Midbrain (tissue), 1 donor: Measurements from ENCODE around the gene DPAGT1.
"Not testable (repeated sequence)": the region's sequence is repeated elsewhere in the genome, so short reads cannot be mapped to it uniquely, and the experiment has no call there.

Experiments used
- DNase-seq: peaks from one replicate; lab custom pipeline; 2025; lab: John Stamatoyannopoulos, UW

The DPAGT1 gene

DNA sequence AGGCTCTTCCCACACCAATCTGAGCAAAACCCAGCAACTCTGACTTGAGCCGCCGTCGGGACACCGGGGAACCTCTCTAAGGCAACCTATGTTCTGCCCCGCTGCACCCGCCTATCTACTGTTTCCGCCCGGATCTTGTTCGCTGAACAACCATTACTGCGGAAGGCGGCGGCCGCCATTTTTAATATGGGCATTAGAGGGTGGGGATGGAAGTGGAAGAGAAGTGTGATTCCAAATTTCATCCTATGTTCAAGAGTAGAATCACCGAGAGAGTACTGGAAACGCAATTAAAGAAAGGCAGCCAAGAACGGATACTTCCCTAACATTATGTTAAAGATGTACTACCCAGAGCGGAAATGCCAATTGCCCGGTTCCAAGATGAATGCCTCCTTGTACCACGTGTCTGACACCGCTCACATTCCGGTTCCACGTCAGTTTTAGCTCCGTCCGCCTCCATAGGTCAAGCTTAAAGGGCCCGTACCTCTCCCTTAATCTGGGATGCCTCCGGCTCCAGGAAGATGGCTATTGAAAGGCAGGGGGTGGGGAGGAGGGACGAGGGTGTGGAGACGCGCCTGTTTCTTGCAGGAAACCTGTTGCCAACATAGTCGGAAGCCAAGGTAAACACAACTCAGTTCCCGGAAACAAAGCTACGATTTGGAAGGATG is at the start of gene DPAGT1:
Gene DPAGT1 (minus strand): TSS at position 95 of the 665 bp plus-strand sequence. CDS start 198 bp downstream, outside the sequence.
- DNase-seq: peak; percentile 97

DNA sequence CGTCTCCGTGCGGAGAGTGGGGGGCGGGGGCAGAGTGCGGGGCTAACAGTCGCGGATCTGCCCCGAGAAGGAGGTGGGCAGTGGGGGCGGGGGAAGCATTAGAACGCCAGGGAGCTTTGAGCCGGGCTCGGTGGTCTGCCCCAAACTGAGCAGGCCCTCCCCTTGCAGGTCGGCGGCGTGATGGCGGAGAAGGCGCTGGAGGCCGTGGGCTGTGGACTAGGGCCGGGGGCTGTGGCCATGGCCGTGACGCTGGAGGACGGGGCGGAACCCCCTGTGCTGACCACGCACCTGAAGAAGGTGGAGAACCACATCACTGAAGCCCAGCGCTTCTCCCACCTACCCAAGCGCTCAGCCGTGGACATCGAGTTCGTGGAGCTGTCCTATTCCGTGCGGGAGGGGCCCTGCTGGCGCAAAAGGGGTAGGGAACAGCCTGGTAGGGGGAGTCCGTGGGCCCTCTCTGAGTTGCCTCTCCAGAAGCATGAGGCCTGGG is 48.2 kb upstream of the DPAGT1 start:
- no peak for DNase-seq

- no peak for DNase-seq
Measured at GRCh38 chr11:119149018-119149785, 47.5 kb upstream of the DPAGT1 start, which contains the start of gene ABCG4. ABCG4 (plus strand) TSS chr11:119149052; CDS start chr11:119149966, 914 bp downstream.

DNA sequence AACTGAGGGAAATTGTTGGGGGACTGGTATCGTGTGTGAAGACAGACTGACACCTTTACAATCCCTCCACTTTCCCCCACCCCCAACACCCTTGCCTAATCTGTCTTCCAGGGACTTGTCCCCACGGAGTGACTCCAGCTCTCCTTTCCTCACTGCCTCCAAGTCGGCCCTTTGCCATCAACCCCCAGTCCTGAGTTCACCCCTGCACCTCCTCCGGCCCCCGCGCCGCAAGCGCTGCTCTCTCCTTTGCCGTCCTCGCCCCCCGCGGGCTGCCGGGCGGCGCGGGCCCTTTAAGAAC is 47.0 kb upstream of the DPAGT1 start:
- no peak for DNase-seq

DNA sequence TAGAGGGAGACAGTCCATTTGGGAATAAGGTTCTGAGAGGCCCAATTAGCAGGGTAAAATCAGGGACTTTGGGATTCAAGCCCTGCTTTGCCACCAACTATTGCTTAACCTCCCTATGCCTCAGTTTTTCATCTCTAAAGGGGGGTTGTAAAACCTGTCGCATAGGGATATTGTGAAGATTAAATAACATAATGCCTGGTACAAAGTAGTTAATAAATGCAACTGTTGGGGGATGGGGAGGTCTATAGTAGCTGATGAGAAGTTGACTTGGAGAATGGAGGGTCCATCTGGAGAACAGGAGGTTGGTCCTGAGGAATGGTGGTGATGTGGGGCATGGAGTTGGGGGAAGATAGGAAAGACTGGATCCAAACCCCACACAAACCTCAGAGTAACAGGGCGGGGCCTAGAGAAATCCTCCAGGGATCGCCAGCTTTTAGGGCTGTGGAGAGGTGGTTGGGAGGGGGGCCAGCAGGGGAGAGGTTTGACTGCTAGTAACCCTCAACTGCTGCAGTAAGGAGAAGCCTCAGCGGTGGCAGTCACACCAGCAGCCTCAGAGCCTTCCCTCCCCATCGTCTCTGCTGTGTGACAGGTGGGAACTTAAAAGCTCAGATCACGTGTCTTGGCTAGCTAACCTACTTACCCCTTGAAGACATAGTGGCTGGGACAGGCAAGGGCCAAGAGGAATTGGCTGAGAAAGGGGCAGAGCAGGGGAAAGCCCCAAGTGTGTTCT is 46.1 kb upstream of the DPAGT1 start:
- DNase-seq: no peak

- DNase-seq: no peak
Measured at GRCh38 chr11:119145551-119145950, 43.9 kb upstream of the DPAGT1 start.

GRCh38 chr11:119144825-119145486 is 43.3 kb upstream of the DPAGT1 start:
- peak; percentile 9 for DNase-seq

DNA sequence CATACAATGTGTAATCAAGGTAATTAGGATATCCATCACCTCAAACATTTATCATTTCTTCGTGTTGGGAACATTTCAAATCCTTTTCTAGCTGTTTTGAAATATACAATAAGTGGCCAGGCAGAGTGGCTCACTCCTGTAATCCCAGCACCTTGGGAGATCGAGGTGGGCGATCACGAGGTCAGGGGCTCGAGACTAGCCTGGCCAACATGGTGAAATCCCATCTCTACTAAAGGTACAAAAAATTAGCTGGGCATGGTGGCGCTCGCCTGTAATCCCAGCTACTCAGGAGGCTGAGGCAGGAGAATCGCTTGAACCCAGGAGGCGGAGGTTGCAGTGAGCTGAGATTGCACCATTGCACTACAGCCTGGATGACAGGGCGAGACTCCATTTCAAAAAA is 37.6 kb upstream of the DPAGT1 start:
- DNase-seq: not testable (repeated sequence)

DNA sequence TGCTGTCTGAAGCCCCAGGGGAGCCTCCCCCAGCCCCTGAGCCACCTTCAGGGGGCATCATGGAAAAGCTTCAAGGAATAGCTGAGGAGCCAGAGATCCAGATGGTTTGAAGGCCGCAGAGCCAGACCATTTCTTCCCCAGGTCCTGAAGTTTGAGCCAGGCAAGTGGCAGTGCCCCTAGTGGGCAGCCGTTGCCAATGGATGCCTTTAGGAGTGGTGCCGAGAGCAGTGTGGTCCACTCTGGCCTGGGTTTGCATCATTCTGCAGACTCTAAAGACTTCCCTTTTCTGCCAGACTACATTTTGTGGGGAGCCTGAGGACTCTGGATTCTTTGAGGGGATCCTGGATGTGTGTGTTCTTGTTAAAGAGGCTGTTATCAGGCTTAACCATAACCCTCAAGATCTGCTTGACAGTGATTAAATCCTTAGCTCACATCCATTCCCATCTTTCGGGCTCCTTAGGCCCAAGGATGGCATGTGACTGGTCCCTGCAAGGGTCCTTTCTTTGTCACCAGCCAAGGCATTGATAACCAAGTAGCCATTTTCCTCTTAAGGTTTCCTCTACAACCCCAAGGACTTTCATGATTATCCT is 32.8 kb upstream of the DPAGT1 start:
- DNase-seq: no peak

DNA sequence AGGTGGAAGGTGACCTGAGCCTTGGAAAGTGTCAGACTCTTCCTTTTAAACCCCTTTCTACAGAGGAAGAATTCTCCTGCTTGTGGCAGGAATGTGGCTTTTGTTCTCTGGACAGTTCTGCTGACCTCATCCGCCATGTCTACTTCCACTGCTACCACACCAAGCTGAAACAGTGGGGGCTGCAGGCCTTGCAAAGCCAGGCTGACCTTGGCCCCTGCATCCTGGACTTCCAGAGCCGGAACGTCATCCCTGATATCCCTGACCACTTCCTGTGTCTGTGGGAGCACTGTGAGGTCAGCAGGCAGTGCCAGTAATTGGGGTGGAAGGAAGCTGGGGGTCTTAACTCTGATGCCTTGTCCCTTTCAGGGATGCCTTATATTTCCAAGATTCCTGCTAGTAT is 29.0 kb upstream of the DPAGT1 start:
- DNase-seq: no peak

DNA sequence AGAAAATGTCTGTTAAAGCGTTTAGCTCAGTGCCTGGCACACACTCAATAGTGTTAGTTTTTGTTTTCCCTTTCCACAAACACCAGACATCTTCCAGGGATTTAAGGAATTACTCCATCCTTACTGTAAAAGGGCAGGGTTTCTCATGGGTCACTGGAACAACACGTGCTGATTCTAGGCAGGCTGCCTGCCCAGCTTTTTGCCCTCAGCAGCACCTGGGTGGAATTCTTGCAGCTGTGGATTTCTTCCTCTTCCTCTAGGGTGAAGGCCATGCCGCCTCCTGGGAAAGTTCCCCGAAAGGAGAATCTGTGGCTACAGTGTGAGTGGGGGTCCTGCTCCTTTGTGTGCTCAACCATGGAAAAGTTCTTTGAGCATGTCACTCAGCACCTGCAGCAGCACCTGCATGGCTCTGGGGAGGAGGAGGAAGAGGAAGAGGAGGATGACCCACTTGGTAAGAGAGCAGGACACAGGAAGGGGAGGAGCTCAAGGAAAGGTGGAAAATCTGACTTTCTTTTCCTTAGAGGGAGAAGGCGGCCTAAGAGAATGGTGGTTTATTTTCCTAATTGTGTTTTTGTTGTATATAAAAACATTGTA is 25.1 kb upstream of the DPAGT1 start:
- DNase-seq: no peak

- DNase-seq: no peak
Measured at GRCh38 chr11:119125821-119126220, 24.2 kb upstream of the DPAGT1 start.

DNA sequence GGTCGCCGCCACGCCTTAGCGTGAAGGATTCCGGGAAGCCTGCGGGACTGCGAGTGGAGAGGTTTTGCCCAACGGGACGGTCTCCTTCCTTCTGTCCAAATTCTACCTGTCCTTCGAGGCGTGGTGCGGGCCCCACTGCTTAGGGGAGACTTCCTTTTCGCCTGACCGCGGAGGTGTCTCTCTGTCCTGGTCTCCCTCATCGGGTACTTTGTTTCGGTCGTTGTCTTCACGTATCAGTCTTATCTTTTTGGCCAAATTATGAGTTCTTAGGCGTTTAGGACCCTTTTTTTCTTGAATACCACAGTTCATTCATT is 20.1 kb upstream of the DPAGT1 start:
- DNase-seq: no peak

DNA sequence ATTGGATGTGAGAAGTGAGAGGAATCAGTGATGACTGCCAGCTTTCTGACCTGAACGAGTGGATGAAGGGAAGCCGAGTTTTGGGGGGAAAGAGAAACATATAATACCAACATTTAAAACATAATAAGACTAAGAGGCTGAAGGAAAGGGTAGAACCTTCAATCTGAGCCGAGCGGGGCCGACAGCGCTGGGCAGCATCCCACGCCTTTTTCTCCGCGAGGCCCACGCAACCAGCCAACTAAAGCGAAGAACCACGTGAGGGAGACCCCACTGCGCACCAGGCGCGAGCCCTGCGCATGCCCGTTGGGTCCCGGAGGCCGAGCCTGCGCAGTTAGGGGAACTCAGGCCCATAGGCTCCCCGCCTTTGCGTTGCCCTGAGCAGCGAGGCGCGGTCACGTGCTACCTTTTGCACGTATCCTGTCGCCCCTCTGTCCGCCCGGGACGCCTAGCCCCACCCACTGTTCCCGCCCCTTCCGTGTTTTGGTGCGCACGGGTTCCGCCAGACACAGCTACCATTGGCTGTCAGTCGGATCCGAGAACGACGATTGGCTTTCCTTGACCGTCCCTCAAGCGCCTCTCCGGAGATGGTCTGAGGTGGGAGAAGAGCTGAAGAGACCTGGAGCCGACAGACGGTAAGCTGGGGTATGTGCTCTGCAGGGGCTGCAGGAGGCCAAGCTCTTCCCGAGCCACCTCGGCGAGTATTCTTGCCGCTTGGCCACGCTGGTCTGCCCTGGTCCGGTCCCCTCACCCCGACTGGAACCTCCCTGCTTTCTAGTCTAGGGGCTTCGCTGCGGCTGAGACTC is 19.6 kb upstream of the DPAGT1 start, which contains the start of gene HINFP:
Gene HINFP (plus strand): TSS at position 573 of the 803 bp plus-strand sequence. CDS start 5,365 bp downstream, outside the sequence.
- DNase-seq: peak; percentile 99

GRCh38 chr11:119120639-119121007 is 19.0 kb upstream of the DPAGT1 start:
- DNase-seq: peak; percentile 36

GRCh38 chr11:119118946-119119345 is 17.3 kb upstream of the DPAGT1 start:
- DNase-seq: no peak

DNA sequence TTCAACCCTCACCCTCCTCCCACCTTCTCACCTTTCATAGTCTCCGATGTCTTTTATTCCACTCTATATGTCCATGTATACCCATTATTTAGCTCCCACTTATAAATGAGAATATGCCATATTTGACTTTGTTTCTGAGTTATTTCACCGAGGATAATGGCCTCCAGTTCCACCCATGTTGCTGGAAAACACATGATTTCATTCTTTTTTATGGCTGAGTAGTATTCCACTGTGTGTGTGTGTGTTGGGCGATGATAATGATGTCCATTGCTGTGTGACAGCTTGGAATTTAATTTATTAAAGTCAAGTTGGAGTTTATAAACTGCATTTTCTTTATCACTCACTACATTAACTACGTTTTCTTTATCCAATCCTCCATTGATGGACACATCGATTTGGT is 16.6 kb upstream of the DPAGT1 start:
- no peak for DNase-seq

GRCh38 chr11:119117004-119117706 is 15.5 kb upstream of the DPAGT1 start:
- no peak for DNase-seq

GRCh38 chr11:119116601-119117000 is 14.9 kb upstream of the DPAGT1 start:
- DNase-seq: no peak

DNA sequence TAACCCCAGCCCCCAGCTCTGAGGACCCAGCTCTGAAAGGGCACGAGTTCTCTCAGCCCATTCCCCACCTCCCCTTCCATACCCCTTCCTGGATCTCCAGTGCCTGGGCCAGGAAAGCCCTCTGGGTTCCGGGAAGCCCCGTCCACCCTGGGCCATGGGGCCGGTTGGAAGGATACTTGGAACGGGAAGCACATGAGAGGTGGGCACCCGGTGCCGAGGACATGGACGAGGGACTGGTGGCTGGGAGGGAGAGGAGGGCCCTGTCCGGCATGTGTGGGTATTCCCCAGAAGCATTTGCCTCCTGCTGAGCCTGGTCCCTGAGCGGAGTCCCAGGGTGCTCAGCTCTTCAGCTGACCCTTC is 14.6 kb upstream of the DPAGT1 start:
- no peak for DNase-seq
